ENCODE data around the gene MSRB1. TPM values are rescaled to one million over a fixed set of nuclear protein-coding genes. Genes with fewer than 3 reads are reported as not detected.

Gene MSRB1
- total RNA-seq, 1 donor from 2014 or later, result 11.7 TPM

- no peak for DNase-seq (ENCODE audit: low read depth)
- Histone ChIP-seq H3K36me3 (ENCODE audit: control insufficient read depth, insufficient read depth, low read length) (no peaks in the 10 kb centered on the region), H3K4me3 (ENCODE audit: low read depth, low read length) (no peak overlapping the region), H3K27me3 (ENCODE audit: control insufficient read depth, insufficient read depth, low read length) (peaks cover 50% of the 10 kb centered on the region)
- no peak for TF ChIP-seq CTCF (IDR thresholded peaks at IDR 0.05; ENCODE audit: insufficient read depth, low read length, poor library complexity, severe bottlenecking)
These were observed 31.4 kb downstream of the MSRB1 start for GRCh38 chr16:1911467-1912214.

- Histone ChIP-seq H3K4me3 (ENCODE audit: low read depth, low read length) (no peak overlapping the region), H3K36me3 (ENCODE audit: control insufficient read depth, insufficient read depth, low read length) (no peaks in the 10 kb centered on the region), H3K27me3 (ENCODE audit: control insufficient read depth, insufficient read depth, low read length) (peaks cover 48% of the 10 kb centered on the region)
- no peak for TF ChIP-seq CTCF (IDR thresholded peaks at IDR 0.05; ENCODE audit: insufficient read depth, low read length, poor library complexity, severe bottlenecking)
- DNase-seq (ENCODE audit: low read depth), result no peak
These were observed 33.3 kb downstream of the MSRB1 start for GRCh38 chr16:1909561-1910231.

GRCh38 chr16:1908983-1909382 is 34.0 kb downstream of the MSRB1 start:
- Histone ChIP-seq H3K4me3 (ENCODE audit: low read depth, low read length) (no peak overlapping the region), H3K27me3 (ENCODE audit: control insufficient read depth, insufficient read depth, low read length) (peaks cover 47% of the 10 kb centered on the region), H3K36me3 (ENCODE audit: control insufficient read depth, insufficient read depth, low read length) (no peaks in the 10 kb centered on the region)
- DNase-seq (ENCODE audit: low read depth), result no peak
- TF ChIP-seq CTCF (IDR thresholded peaks at IDR 0.05; ENCODE audit: insufficient read depth, low read length, poor library complexity, severe bottlenecking), result no peak

- no peak for TF ChIP-seq CTCF (IDR thresholded peaks at IDR 0.05; ENCODE audit: insufficient read depth, low read length, poor library complexity, severe bottlenecking)
- peaks cover 41% of the 10 kb centered on the region for H3K27me3 ChIP-seq (ENCODE audit: control insufficient read depth, insufficient read depth, low read length)
These were observed 34.8 kb downstream of the MSRB1 start for GRCh38 chr16:1908184-1908583.

GRCh38 chr16:1907226-1907860 is 35.7 kb downstream of the MSRB1 start:
- peaks cover 41% of the 10 kb centered on the region for H3K27me3 ChIP-seq (ENCODE audit: control insufficient read depth, insufficient read depth, low read length)
- no peak overlapping the region for H3K4me3 ChIP-seq (ENCODE audit: low read depth, low read length)
- no peaks in the 10 kb centered on the region for H3K36me3 ChIP-seq (ENCODE audit: control insufficient read depth, insufficient read depth, low read length)
- TF ChIP-seq CTCF (IDR thresholded peaks at IDR 0.05; ENCODE audit: insufficient read depth, low read length, poor library complexity, severe bottlenecking), result no peak
- no peak for DNase-seq (ENCODE audit: low read depth)

More at GRCh38 chr16:1908184-1908583, 34.8 kb downstream of the MSRB1 start:
- Histone ChIP-seq H3K4me3 (ENCODE audit: low read depth, low read length) (no peak overlapping the region), H3K36me3 (ENCODE audit: control insufficient read depth, insufficient read depth, low read length) (no peaks in the 10 kb centered on the region)
- no peak for DNase-seq (ENCODE audit: low read depth)
